GM12801 (cell line): ENCODE measurements around the gene RBMS2.

ENCODE experiments used
- TF ChIP-seq, protein P1 (sequence below): IDR thresholded peaks from one replicate; pipeline ENCODE4 v1.5.1; 2011; ENCODE audit warnings: control low read depth; ENCODE audit not compliant: insufficient read length; ENCODE audit errors: extremely low read depth

The RBMS2 gene

DNA sequence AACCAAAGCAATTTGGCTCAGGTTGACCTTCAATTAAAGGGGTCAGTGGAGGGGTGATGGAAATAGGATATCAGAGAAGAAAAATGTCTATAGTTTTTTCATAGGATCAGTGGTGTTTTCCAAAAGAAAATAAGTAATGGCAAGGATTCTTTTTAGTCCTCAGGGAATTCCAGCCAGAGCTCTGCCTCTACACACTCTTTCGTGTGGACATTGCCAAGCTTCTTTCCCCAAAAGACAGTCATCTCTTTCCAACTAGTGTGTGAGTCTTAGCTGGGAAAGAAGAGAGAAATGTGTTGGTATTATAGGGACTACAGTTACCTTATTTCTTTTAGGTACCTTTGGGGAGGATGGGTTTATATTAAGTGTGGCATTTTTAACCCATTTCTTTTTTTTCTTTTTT is 46.5 kb downstream of the RBMS2 start:
- TF ChIP-seq, protein P1, sequence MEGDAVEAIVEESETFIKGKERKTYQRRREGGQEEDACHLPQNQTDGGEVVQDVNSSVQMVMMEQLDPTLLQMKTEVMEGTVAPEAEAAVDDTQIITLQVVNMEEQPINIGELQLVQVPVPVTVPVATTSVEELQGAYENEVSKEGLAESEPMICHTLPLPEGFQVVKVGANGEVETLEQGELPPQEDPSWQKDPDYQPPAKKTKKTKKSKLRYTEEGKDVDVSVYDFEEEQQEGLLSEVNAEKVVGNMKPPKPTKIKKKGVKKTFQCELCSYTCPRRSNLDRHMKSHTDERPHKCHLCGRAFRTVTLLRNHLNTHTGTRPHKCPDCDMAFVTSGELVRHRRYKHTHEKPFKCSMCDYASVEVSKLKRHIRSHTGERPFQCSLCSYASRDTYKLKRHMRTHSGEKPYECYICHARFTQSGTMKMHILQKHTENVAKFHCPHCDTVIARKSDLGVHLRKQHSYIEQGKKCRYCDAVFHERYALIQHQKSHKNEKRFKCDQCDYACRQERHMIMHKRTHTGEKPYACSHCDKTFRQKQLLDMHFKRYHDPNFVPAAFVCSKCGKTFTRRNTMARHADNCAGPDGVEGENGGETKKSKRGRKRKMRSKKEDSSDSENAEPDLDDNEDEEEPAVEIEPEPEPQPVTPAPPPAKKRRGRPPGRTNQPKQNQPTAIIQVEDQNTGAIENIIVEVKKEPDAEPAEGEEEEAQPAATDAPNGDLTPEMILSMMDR, result no peak

GRCh38 chr12:56571121-56571520 is 49.5 kb downstream of the RBMS2 start:
- TF ChIP-seq, protein P1, result no peak

GRCh38 chr12:56572288-56572687 is 50.7 kb downstream of the RBMS2 start:
- TF ChIP-seq, protein P1, result no peak

GRCh38 chr12:56574210-56574609 is 52.6 kb downstream of the RBMS2 start:
- TF ChIP-seq, protein P1, result no peak

DNA sequence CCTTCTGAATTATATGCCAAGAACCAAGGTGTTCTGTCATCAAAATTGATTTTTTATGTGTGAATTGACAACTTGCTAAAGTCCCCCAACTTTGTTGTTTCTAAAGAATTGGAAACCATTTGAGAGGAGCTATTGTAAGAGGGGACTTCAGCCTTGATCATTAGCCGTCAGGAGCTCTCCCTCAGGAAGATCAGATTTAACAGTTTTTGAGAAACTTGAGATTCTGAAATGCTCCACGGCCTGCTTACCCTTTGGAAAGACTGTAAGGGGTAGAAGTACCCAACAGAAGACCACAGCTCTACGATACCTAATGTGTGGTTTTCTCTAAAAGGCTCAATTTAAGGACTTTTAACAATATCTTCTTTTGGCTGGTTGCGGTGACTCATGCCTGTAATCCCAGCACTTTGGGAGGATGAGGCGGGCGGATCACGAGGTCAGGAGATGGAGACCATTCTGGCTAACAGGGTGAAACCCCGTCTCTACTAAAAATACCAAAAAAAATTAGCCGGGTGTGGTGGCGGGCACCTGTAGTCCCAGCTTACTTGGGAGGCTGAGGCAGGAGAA is 57.4 kb downstream of the RBMS2 start:
- TF ChIP-seq, protein P1, result no peak

GRCh38 chr12:56581418-56582145 is 60.0 kb downstream of the RBMS2 start:
- TF ChIP-seq, protein P1, result no peak

DNA sequence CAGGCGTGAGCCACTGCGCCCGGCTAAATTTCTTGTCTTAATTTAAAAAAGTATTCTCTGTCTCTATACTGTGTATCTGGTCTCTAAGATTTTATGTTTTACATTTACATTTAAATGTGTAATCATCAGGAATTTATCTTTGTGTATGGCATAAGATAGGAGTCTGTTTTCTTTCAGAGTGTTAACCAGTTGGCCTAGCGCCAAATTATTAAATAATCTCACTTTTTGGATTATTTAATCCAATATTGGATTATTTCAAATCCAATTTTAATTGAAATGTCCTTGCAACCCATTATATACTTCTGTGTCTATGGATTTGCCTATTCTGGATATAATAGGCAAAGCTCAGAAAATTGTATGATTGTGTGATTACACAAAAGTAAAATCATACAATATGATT is 63.5 kb downstream of the RBMS2 start:
- TF ChIP-seq, protein P1, result no peak
